ENCODE results near the gene LPIN1.

DNA sequence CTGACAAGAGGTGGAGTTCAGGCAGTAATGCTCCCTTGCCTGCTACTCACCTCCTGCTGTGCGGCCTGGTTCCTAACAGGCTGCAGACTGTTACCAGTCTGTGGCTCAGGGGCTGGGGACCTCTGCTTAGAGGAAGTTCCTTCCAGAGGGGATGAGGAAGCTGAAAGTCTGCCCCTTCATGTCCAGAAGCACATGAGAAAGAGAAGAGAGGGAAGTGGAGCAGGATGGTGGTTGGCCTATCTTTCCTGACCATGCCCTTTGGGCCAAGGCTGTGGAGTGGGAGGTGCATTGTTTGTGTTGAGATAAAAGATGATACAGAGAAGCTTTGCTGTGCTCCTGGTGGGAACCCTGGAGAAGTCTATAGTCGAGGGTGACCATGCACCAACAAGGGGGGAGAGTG lies 112.5 kb downstream of the LPIN1 start:
- no peak for TF ChIP-seq EZH2 (IDR thresholded peaks at IDR 0.05; ENCODE audit: low read depth)
- TF ChIP-seq, protein P1, sequence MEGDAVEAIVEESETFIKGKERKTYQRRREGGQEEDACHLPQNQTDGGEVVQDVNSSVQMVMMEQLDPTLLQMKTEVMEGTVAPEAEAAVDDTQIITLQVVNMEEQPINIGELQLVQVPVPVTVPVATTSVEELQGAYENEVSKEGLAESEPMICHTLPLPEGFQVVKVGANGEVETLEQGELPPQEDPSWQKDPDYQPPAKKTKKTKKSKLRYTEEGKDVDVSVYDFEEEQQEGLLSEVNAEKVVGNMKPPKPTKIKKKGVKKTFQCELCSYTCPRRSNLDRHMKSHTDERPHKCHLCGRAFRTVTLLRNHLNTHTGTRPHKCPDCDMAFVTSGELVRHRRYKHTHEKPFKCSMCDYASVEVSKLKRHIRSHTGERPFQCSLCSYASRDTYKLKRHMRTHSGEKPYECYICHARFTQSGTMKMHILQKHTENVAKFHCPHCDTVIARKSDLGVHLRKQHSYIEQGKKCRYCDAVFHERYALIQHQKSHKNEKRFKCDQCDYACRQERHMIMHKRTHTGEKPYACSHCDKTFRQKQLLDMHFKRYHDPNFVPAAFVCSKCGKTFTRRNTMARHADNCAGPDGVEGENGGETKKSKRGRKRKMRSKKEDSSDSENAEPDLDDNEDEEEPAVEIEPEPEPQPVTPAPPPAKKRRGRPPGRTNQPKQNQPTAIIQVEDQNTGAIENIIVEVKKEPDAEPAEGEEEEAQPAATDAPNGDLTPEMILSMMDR (conservative IDR thresholded peaks at IDR 0.05): no peak

Measured in PC-9 (cell line).